ENCODE results near the gene MRPS27. TPM values are rescaled to one million over a fixed set of nuclear protein-coding genes. Genes with fewer than 3 reads are reported as not detected.

The MRPS27 gene
- total and polyA plus RNA-seq, 2 donors from 2014 or later, result 40.0 to 50.8 TPM

- TF ChIP-seq CTCF (IDR thresholded peaks at IDR 0.05; ENCODE audit: borderline replicate concordance, extremely low read depth, insufficient read depth), result no peak
- DNase-seq (no peak), FAIRE-seq (no peak)
- H3K9me3 ChIP-seq (ENCODE audit: control insufficient read depth in 2 of 3, insufficient read depth in 1 of 3, low read length in 3 of 3), result no peaks in the 10 kb centered on the region
- intact Hi-C loops (cut with DNase I), result no loop called here
- no peak overlapping the region for H3K27ac ChIP-seq (ENCODE audit: low read depth in 2 of 2, low read length in 2 of 2)
- H3K36me3 ChIP-seq (ENCODE audit: control insufficient read depth in 2 of 3, insufficient read depth in 3 of 3, low read length in 3 of 3), result peaks cover 0 to 7% (median 5%) of the 10 kb centered on the region in 3 donors
- no peak overlapping the region for H3K9ac ChIP-seq (ENCODE audit: low read length in 3 of 3)
- H3K4me1 ChIP-seq (ENCODE audit: control insufficient read depth in 2 of 3, insufficient read depth in 2 of 3, low read depth in 1 of 3, low read length in 3 of 3), result no peaks in the 10 kb centered on the region
- H3K4me3 ChIP-seq (ENCODE audit: low read length in 3 of 3), result no peak overlapping the region
- H3K27me3 ChIP-seq (ENCODE audit: control insufficient read depth, insufficient read depth, low read length), result no peaks in the 10 kb centered on the region
Observed at GRCh38 chr5:72291601-72292000, 28.4 kb downstream of the MRPS27 start.

GRCh38 chr5:72290356-72291133, 29.5 kb downstream of the MRPS27 start:
- Histone ChIP-seq H3K4me1 (ENCODE audit: control insufficient read depth in 2 of 3, insufficient read depth in 2 of 3, low read depth in 1 of 3, low read length in 3 of 3) (no peaks in the 10 kb centered on the region), H3K36me3 (ENCODE audit: control insufficient read depth in 2 of 3, insufficient read depth in 3 of 3, low read length in 3 of 3) (peaks cover 0 to 7% (median 2%) of the 10 kb centered on the region in 3 donors), H3K4me3 (ENCODE audit: low read length in 3 of 3) (no peak overlapping the region), H3K27ac (ENCODE audit: low read depth in 2 of 2, low read length in 2 of 2) (no peak overlapping the region), H3K27me3 (ENCODE audit: control insufficient read depth, insufficient read depth, low read length) (no peaks in the 10 kb centered on the region), H3K9ac (ENCODE audit: low read length in 3 of 3) (no peak overlapping the region), H3K9me3 (ENCODE audit: control insufficient read depth in 2 of 3, insufficient read depth in 1 of 3, low read length in 3 of 3) (no peaks in the 10 kb centered on the region)
- no peak for DNase-seq
- intact Hi-C loops (cut with DNase I), result no loop called here
- no peak for FAIRE-seq
- TF ChIP-seq CTCF (IDR thresholded peaks at IDR 0.05; ENCODE audit: borderline replicate concordance, extremely low read depth, insufficient read depth), result no peak

- Histone ChIP-seq H3K36me3 (ENCODE audit: control insufficient read depth in 2 of 3, insufficient read depth in 3 of 3, low read length in 3 of 3) (no peaks in the 10 kb centered on the region), H3K4me1 (ENCODE audit: control insufficient read depth in 2 of 3, insufficient read depth in 2 of 3, low read depth in 1 of 3, low read length in 3 of 3) (no peaks in the 10 kb centered on the region)
- intact Hi-C loops (cut with DNase I), result no loop called here
Observed at GRCh38 chr5:72288924-72289323, 31.1 kb downstream of the MRPS27 start.

More at GRCh38 chr5:72288924-72289323, 31.1 kb downstream of the MRPS27 start:
- H3K9ac ChIP-seq (ENCODE audit: low read length in 3 of 3), result no peak overlapping the region
- H3K4me3 ChIP-seq (ENCODE audit: low read length in 3 of 3), result no peak overlapping the region
- no peak for FAIRE-seq
- no peaks in the 10 kb centered on the region for H3K9me3 ChIP-seq (ENCODE audit: control insufficient read depth in 2 of 3, insufficient read depth in 1 of 3, low read length in 3 of 3)
- H3K27me3 ChIP-seq (ENCODE audit: control insufficient read depth, insufficient read depth, low read length), result no peaks in the 10 kb centered on the region
- TF ChIP-seq CTCF (IDR thresholded peaks at IDR 0.05; ENCODE audit: borderline replicate concordance, extremely low read depth, insufficient read depth), result no peak
- DNase-seq, result no peak
- H3K27ac ChIP-seq (ENCODE audit: low read depth in 2 of 2, low read length in 2 of 2), result no peak overlapping the region
